Left colon (tissue), 2 donors: ENCODE measurements around the gene ABCA12. TPM values are rescaled to one million over a fixed set of nuclear protein-coding genes. Genes with fewer than 3 reads are reported as not detected.

ENCODE experiments used
- ATAC-seq: fragments of 200-7000 bp; cut with Tn5 transposase; one replicate; pipeline ENCODE4 v1.9.1; 2020; ENCODE audit warnings: mild to moderate bottlenecking, moderate library complexity
- DNase-seq, 2 donors: peaks; one replicate each; pipeline ENCODE4 v3.0.0-alpha.2; 2020
- intact Hi-C, 2 donors: fragments of 100-400 bp; cut with DNase I in 1 of 2; cut with micrococcal nuclease in 1 of 2; formaldehyde crosslinking; loops; one replicate each; pipeline versions ENCODE4 v1.11.2 to v1.14.0; 2022; cut with DNase I, micrococcal nuclease
- total RNA-seq, 2 donors: library from RNA; stranded (reverse); fragmentation: NEBNext Ultra II Directional; extraction: Animal tissue kit (Norgen Biotek cat#: 25700); gene quantifications; one replicate each; pipeline ENCODE4 v1.2.1, GENCODE V29; 2021
- donor health status: DM: no; HTN: no; CAD: no.
- donor health status: DM: yes; HTN: yes; CAD: no.

ABCA12 gene
- total RNA-seq, 2 donors from 2014 or later = 0.03 to 0.06 TPM

GRCh38 chr2:215060861-215061536 is 77.4 kb downstream of the ABCA12 start:
- ATAC-seq (no peak), DNase-seq (no peak)
- intact Hi-C loops = no loop called here

- ATAC-seq (no peak), DNase-seq (no peak)
- intact Hi-C loops = no loop called here
Measured at GRCh38 chr2:215059724-215060123, 78.7 kb downstream of the ABCA12 start.

- DNase-seq = no peak
- ATAC-seq = no peak
- intact Hi-C loops = no loop called here
Measured at GRCh38 chr2:215055891-215056290, 82.5 kb downstream of the ABCA12 start.

- ATAC-seq (no peak), DNase-seq (no peak)
- intact Hi-C loops = no loop called here
Measured at GRCh38 chr2:215052810-215053209, 85.6 kb downstream of the ABCA12 start.

- ATAC-seq (no peak), DNase-seq (no peak)
- intact Hi-C loops = no loop called here
Measured at GRCh38 chr2:215052404-215052803, 86.0 kb downstream of the ABCA12 start.

- no peak for ATAC-seq
- intact Hi-C loops = no loop called here
- DNase-seq = no peak
Measured at GRCh38 chr2:215049341-215049740, 89.1 kb downstream of the ABCA12 start.

- intact Hi-C loops = no loop called here
- no peak for DNase-seq
- ATAC-seq = no peak
Measured at GRCh38 chr2:215038421-215038820, 100.0 kb downstream of the ABCA12 start.

- DNase-seq = no peak
Measured at GRCh38 chr2:215036314-215036713, 102.1 kb downstream of the ABCA12 start.

GRCh38 chr2:215034154-215034553 is 104.3 kb downstream of the ABCA12 start:
- no peak for ATAC-seq
- intact Hi-C loops = no loop called here
- no peak for DNase-seq

More at GRCh38 chr2:215036314-215036713, 102.1 kb downstream of the ABCA12 start:
- intact Hi-C loops = no loop called here
- ATAC-seq = no peak

GRCh38 chr2:215032153-215032552 is 106.3 kb downstream of the ABCA12 start:
- DNase-seq (no peak), ATAC-seq (no peak)
- intact Hi-C loops = no loop called here

- ATAC-seq (no peak), DNase-seq (no peak)
- intact Hi-C loops = no loop called here
Measured at GRCh38 chr2:215031321-215031720, 107.1 kb downstream of the ABCA12 start.

GRCh38 chr2:215029936-215030335 is 108.5 kb downstream of the ABCA12 start:
- DNase-seq (no peak), ATAC-seq (no peak)
- intact Hi-C loops = no loop called here

GRCh38 chr2:215028231-215028630 is 110.2 kb downstream of the ABCA12 start:
- no peak for DNase-seq
- ATAC-seq = no peak
- intact Hi-C loops = no loop called here

GRCh38 chr2:215027779-215028178 is 110.6 kb downstream of the ABCA12 start:
- no peak for ATAC-seq
- intact Hi-C loops = no loop called here
- no peak for DNase-seq

- no peak for DNase-seq
- ATAC-seq = no peak
- intact Hi-C loops = no loop called here
Measured at GRCh38 chr2:215022910-215023309, 115.5 kb downstream of the ABCA12 start.

- intact Hi-C loops = no loop called here
- ATAC-seq = no peak
- DNase-seq = no peak
Measured at GRCh38 chr2:215022418-215022817, 116.0 kb downstream of the ABCA12 start.

- intact Hi-C loops = no loop called here
Measured at GRCh38 chr2:215020283-215020682, 118.1 kb downstream of the ABCA12 start.

GRCh38 chr2:215019521-215020145 is 118.8 kb downstream of the ABCA12 start:
- intact Hi-C loops = no loop called here
- ATAC-seq = no peak
- DNase-seq = no peak

More at GRCh38 chr2:215020283-215020682, 118.1 kb downstream of the ABCA12 start:
- ATAC-seq (no peak), DNase-seq (no peak)

GRCh38 chr2:215019085-215019484 is 119.3 kb downstream of the ABCA12 start:
- DNase-seq (no peak), ATAC-seq (no peak)
- intact Hi-C loops = no loop called here

GRCh38 chr2:215015421-215015820 is 123.0 kb downstream of the ABCA12 start:
- intact Hi-C loops = no loop called here
- ATAC-seq = no peak
- DNase-seq = no peak

- ATAC-seq = no peak
- intact Hi-C loops = no loop called here
- no peak for DNase-seq
Measured at GRCh38 chr2:215010390-215010789, 128.0 kb downstream of the ABCA12 start.
